Calu3 (cell line): ENCODE measurements around the gene TSC2. TPM values are rescaled to one million over a fixed set of nuclear protein-coding genes. Genes with fewer than 3 reads are reported as not detected.

ENCODE experiments used
- BruUV-seq: library from RNA; stranded (reverse); fragments of 400-500 nt; replicated peaks from 2 replicates; lab custom pipeline; 2021; lab: Mats Ljungman, UMichigan
- CTCF ChIA-PET: fragments of 300-600 bp; sonication (Branson Sonifier 250); formaldehyde crosslinking; loops from one replicate; lab custom pipeline; 2022; ENCODE audit warnings: antibody characterized with exemption; lab: Charles Lee
- DNase-seq: peaks from one replicate; pipeline ENCODE4 v3.0.0; 2022
- H3K27ac Mint-ChIP-seq: one replicate; pipeline ENCODE4 v1.8.0; 2022; ENCODE audit warnings: mixed read lengths; ENCODE audit not compliant: unreplicated experiment
- H3K27me3 Mint-ChIP-seq: one replicate; pipeline ENCODE4 v1.8.0; 2022; ENCODE audit warnings: mixed read lengths; ENCODE audit not compliant: unreplicated experiment
- H3K36me3 Mint-ChIP-seq: one replicate; pipeline ENCODE4 v1.8.0; 2022; ENCODE audit warnings: mild to moderate bottlenecking, moderate library complexity, mixed read lengths; ENCODE audit not compliant: insufficient read depth, unreplicated experiment
- H3K4me1 Mint-ChIP-seq: one replicate; pipeline ENCODE4 v1.8.0; 2022; ENCODE audit warnings: mild to moderate bottlenecking, low read depth, mixed read lengths; ENCODE audit not compliant: unreplicated experiment
- H3K4me3 Mint-ChIP-seq: one replicate; pipeline ENCODE4 v1.8.0; 2022; ENCODE audit warnings: mild to moderate bottlenecking, low read depth, moderate library complexity, mixed read lengths; ENCODE audit not compliant: unreplicated experiment
- H3K9me3 Mint-ChIP-seq: one replicate; pipeline ENCODE4 v1.8.0; 2022; ENCODE audit warnings: low read depth, mixed read lengths; ENCODE audit not compliant: unreplicated experiment
- CTCF ChIP-seq: fragments of 200-600 bp; IDR thresholded peaks from one replicate; pipeline ENCODE4 v1.8.0; 2022; ENCODE audit warnings: antibody characterized with exemption; ENCODE audit not compliant: unreplicated experiment
- intact Hi-C: fragments of 100-400 bp; cut with micrococcal nuclease; formaldehyde crosslinking; loops from one replicate; pipeline ENCODE4 v1.10.0; 2022; ENCODE audit not compliant: unreplicated experiment
- total RNA-seq: library from RNA; stranded (reverse); gene quantifications from 2 replicates; pipeline ENCODE4 v1.2.3, GENCODE V29; 2022

The TSC2 gene
- total RNA-seq, 1 experiment from 2014 or later, result 170 TPM

- CTCF ChIA-PET, result no interaction called here
- TF ChIP-seq CTCF, result no peak
- DNase-seq, result no peak
- Mint-ChIP-seq H3K27me3 (no peaks in the 10 kb centered on the region), H3K36me3 (peaks cover 36% of the 10 kb centered on the region), H3K4me3 (no peak overlapping the region), H3K4me1 (peaks cover 15% of the 10 kb centered on the region), H3K9me3 (no peaks in the 10 kb centered on the region), H3K27ac (no peak overlapping the region)
- intact Hi-C loops, result no loop called here
- no TSS peak for BruUV-seq
Observed at GRCh38 chr16:2037647-2038381, 10.0 kb upstream of the TSC2 start.

GRCh38 chr16:2038382-2039231 is 9.2 kb upstream of the TSC2 start:
- no peak overlapping the region for H3K27ac Mint-ChIP-seq
- CTCF ChIA-PET, result no interaction called here
- no peaks in the 10 kb centered on the region for H3K27me3 Mint-ChIP-seq
- TF ChIP-seq CTCF, result no peak
- intact Hi-C loops, result no loop called here
- no peak for DNase-seq
- H3K9me3 Mint-ChIP-seq, result no peaks in the 10 kb centered on the region
- H3K36me3 Mint-ChIP-seq, result peaks cover 40% of the 10 kb centered on the region
- BruUV-seq, result no TSS peak
- H3K4me1 Mint-ChIP-seq, result peaks cover 23% of the 10 kb centered on the region
- no peak overlapping the region for H3K4me3 Mint-ChIP-seq

GRCh38 chr16:2039274-2040031 is 8.3 kb upstream of the TSC2 start:
- BruUV-seq, result no TSS peak
- CTCF ChIA-PET, result interaction anchor here (0.6 kb wide), 1 partner anchor 337 kb away, joined by 3 read pairs; no protein-coding TSS in a partner anchor
- intact Hi-C loops, result no loop called here

More at GRCh38 chr16:2039274-2040031, 8.3 kb upstream of the TSC2 start:
- no peak for TF ChIP-seq CTCF
- H3K27ac Mint-ChIP-seq, result no peak overlapping the region
- H3K27me3 Mint-ChIP-seq, result no peaks in the 10 kb centered on the region
- no peak for DNase-seq
- H3K4me3 Mint-ChIP-seq, result no peak overlapping the region
- peaks cover 40% of the 10 kb centered on the region for H3K36me3 Mint-ChIP-seq
- H3K4me1 Mint-ChIP-seq, result peaks cover 23% of the 10 kb centered on the region
- H3K9me3 Mint-ChIP-seq, result no peaks in the 10 kb centered on the region
